22Rv1 (cell line): Measurements from ENCODE around the gene LILRB3.
A peak's percentile ranks its signal among the peaks of the same experiment; 100 is the strongest.
"Not testable (repeated sequence)": the region's sequence is repeated elsewhere in the genome, so short reads cannot be mapped to it uniquely, and the experiment has no call there.

Experiments
- H3K27ac ChIP-seq: fragments of 450-650 bp; 2 replicates; pipeline ENCODE4 v1.5.1; 2017
- ZFX ChIP-seq: fragments of 450-650 bp; IDR thresholded peaks from 2 replicates; pipeline ENCODE4 v1.6.1; 2017; ENCODE audit warnings: antibody characterized with exemption, borderline replicate concordance
- TF ChIP-seq, protein P1 (sequence below): fragments of 450-650 bp; IDR thresholded peaks from 2 replicates; pipeline ENCODE4 v1.5.1; 2017; ENCODE audit warnings: mild to moderate bottlenecking

LILRB3 gene

DNA sequence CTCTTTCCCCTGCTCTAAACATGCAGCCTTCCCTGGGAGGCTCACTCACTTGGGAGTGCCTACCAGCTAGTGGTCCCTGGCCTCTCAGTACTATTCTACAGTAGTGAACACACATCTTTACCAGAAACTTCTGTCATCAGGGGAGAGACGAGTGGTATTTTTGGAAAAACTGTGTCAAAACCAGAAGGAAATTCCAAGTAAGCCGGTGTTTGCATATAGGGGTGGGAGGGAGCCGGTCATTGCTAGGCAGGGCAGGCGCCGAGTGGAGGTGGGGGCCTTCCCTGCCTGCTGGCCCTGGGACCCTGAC is 15.2 kb downstream of the LILRB3 start:
- no peak for TF ChIP-seq ZFX
- TF ChIP-seq, protein P1, sequence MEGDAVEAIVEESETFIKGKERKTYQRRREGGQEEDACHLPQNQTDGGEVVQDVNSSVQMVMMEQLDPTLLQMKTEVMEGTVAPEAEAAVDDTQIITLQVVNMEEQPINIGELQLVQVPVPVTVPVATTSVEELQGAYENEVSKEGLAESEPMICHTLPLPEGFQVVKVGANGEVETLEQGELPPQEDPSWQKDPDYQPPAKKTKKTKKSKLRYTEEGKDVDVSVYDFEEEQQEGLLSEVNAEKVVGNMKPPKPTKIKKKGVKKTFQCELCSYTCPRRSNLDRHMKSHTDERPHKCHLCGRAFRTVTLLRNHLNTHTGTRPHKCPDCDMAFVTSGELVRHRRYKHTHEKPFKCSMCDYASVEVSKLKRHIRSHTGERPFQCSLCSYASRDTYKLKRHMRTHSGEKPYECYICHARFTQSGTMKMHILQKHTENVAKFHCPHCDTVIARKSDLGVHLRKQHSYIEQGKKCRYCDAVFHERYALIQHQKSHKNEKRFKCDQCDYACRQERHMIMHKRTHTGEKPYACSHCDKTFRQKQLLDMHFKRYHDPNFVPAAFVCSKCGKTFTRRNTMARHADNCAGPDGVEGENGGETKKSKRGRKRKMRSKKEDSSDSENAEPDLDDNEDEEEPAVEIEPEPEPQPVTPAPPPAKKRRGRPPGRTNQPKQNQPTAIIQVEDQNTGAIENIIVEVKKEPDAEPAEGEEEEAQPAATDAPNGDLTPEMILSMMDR = no peak
- peak overlapping the region; percentile 58 for H3K27ac ChIP-seq

DNA sequence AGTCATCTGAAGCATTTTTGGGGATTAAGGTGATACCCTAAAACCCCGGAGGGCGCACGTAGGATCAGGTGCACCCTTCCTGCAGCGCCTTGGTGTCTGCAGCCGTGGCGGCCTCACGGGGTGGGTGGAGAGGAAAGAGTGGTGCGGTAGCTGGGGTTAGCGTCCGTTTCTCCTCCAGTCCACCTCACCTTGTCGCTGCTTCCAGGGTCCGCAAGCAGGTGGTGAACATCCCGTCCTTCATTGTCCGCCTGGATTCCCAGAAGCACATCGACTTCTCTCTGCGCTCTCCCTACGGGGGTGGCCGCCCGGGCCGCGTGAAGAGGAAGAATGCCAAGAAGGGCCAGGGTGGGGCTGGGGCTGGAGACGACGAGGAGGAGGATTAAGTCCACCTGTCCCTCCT is 15.6 kb downstream of the LILRB3 start:
- H3K27ac ChIP-seq = not testable (repeated sequence)

DNA sequence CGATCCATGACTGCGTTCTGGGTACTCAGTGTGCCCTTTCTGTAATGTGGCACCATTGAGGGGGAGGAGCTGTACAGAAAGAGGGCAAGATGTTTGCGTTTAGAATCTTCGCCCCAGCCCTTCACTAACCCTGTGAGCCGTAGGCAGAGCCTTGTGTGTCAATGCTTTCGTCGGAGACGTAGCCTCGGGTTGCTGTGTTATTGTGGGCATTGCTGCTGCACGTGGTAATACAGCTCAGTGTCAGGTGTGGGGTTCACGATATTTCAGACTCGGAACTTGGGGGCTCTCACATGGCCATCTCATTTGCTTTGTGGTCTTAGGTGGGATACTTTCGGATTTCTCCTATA is 16.0 kb downstream of the LILRB3 start:
- no peak overlapping the region for H3K27ac ChIP-seq
- no peak for TF ChIP-seq ZFX
- TF ChIP-seq, protein P1 = no peak

DNA sequence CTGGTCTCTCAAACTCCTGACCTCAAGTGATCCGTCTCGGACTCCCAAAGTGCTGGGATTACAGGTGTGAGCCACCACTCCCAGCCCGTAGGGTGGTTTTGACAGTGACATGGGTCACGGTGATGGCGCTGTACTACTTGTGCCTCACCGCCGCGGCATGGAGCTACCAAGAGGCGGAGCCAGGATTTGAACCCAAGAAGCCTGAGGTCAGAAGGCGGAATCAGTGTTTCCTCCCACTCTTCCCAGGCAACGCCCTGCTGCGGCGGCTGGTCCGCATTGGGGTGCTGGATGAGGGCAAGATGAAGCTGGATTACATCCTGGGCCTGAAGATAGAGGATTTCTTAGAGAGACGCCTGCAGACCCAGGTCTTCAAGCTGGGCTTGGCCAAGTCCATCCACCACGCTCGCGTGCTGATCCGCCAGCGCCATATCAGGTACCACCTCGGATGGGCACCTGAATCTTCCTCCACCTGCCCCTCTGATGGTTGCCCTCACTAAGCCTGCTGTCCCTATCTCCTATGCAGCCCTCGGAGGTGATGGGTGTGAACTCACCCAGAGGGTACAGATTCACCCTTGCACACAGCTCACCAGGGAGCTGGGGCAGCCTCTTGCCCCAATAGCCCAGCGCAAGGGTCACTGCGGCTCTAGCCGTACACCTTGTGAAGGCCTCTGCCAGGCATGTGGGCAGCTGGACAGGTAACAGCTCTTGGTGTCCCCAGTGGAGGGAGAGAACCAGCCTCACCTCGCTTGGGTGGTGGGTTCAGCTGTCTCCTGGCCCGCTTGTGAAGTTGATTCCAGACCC is 16.6 kb downstream of the LILRB3 start:
- no peak overlapping the region for H3K27ac ChIP-seq
- TF ChIP-seq, protein P1 = no peak
- no peak for TF ChIP-seq ZFX

DNA sequence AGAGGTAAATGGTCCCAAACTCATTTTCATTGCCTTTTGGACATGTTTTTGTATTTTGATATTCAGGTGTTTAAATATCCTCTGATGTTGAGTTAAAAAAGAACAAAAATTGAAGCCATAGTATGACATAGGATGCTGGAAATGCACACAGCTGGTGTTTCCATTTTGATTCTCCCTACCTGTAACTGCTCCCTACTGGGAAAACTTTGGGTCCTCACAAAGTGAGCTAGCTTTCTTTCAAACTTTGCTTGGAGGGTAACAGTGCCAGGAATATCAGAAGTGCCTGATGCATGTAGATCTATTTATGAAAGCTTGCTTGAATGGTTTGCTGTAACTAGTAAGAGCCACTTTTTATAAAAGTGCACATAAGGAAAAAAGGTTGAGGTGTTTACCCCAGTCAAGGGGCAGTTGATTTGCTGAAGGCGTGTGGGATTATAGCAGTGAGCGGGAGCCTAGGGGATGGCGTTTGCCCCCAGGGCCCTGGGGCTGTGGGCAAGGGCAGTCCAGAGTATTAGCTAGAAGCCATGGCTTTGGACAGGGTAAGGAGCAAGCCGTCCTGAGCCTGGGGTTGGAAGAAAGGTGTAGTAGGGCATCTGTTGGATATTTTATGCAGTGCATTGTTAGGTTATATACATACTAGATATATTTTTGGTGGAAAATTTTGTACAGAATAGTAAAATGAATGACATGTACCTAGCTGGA is 17.9 kb downstream of the LILRB3 start:
- TF ChIP-seq ZFX = no peak
- TF ChIP-seq, protein P1 = no peak
- no peak overlapping the region for H3K27ac ChIP-seq

DNA sequence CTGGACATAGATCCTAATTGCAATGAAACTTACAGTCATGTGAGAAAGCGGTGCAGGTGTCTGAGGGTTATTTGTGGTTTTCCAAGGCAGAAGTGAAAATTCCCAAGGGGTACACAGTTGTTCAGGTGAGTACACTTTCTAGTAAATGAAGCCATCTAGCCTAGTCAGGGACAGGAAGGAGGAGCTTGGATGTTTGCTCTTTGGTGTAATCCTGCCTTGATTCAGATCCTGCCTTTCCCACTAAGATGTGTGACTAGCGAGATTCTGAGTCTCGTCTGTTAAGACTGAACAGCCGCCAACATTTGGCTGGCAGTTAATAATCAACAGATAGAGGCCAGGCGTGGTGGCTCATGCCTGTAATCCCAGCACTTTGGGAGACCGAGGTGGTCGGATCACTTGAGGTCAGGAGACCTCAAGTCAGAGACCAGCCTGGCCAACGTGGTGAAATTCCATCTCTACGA is 19.6 kb downstream of the LILRB3 start:
- 0 out of 2 replicates have a peak overlapping the region, but pooled peaks have one; percentile 10 for H3K27ac ChIP-seq
- TF ChIP-seq, protein P1 = no peak
- TF ChIP-seq ZFX = no peak

DNA sequence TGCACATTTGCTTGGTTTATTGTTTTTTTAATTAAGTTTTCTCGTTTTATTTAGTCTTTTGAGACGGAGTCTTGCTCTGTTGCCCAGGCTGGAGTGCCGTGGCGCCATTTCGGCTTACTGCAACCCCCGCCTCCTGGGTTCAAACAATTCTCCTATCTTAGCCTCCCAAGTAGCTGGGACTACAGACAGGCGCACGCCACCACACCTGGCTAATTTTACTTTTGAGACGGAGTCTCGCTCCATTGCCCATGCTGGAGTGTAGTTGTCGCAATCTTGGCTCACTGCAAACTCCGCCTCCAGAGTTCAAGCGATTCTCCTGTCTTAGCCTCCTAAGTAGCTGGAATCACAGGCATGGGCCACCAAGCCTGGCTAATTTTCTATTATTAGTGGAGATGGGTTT is 20.8 kb downstream of the LILRB3 start:
- H3K27ac ChIP-seq = peak overlapping the region; percentile 93
- no peak for TF ChIP-seq ZFX
- TF ChIP-seq, protein P1 = no peak
